GM21447 (cell line): ENCODE measurements around the gene BCDIN3D.

Experiments used
- ATAC-seq: cut with Tn5 transposase; IDR thresholded peaks from one replicate; pipeline ENCODE4 v1.9.1; 2021; ENCODE audit not compliant: unreplicated experiment

Gene BCDIN3D

DNA sequence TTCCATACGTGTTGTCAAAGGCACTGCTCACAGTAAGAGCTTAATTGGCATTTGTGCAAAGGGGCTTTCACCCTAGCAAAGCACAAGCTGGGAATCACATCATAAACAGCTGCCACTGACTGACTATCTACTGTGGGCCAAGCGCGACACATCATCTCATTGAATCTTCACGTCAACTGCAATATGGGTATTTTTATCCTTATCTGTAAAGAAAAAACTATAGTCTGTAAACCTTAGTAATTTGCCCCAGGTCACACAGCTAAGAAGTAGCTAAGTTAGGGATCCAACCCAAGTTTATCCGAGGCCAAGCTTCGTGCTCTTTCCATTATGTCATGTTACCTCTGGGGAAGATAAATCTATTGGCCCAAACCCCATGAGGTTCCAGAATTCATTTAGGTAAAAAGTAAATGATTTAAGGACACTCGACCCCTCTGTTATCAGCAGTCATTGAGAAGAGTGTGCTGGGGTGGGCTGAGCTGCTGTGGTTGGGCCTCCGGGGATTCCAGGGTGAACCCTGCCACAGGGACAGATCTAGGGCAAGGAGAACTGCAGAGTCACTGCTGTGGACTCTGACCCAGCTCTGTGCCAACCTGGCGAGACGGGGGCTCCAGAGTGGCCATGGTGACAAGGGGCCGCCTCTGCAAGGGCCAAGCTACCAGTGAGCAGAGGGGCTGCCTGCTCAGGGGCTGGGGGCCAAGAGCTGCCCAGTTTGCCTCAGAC, 42.3 kb downstream of the BCDIN3D start:
- no peak for ATAC-seq

DNA sequence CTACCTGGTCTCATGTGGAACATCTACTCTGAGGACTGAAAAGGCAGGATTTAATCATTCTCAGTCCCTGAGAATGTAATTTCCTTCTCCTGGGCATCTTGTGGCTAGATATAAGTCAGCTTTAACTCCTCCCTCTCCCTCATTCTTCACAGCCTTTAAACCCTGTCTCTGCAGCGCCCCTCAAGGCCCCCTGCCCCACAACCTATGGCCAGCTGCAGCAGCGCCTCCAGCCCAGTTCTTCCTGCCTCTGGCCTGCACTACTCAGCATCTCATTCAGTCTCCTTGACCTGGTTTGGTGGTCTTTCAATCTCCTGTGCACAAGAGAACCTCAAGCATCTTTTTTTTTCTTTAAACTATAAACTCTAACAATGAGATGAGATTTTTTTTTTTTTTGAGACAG, 44.0 kb downstream of the BCDIN3D start:
- no peak for ATAC-seq

DNA sequence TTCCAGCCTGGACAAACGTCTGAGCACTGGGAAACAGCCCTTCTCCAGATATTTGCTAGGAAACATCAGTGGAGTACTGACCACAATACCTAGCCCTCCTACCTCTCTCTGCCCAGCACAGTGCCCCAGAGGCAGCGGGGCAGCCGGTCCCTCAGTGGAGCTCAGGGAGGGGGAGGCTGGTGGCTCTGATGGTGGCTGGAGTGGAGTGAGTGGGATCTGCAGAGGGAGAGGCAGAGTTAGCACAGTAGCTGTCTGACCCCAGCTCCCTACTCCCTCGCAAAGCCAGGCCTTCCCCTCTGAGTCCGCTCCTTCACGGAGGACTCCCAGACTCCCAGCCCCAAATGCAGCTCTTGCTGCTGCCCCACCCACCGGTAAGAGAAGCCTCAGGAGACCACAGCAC, 44.7 kb downstream of the BCDIN3D start:
- no peak for ATAC-seq

DNA sequence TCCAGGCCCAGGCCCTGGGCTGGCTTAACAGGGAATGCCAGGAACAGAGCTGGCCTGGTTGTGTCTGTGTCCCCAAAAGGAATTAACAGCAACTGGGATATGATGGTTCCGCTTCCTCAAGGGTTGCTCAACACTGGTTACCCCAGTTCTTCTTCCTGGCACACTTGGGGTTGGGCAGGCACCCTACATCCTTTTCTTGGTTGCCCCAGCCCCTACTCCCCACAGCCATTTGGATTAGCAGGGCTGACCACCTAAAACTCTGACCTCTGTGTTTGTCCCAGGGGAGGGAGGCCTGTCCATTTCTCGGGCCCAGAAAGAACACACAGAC, 45.5 kb downstream of the BCDIN3D start:
- ATAC-seq: no peak

GRCh38 chr12:49796606-49797448, 46.1 kb downstream of the BCDIN3D start:
- ATAC-seq: no peak

DNA sequence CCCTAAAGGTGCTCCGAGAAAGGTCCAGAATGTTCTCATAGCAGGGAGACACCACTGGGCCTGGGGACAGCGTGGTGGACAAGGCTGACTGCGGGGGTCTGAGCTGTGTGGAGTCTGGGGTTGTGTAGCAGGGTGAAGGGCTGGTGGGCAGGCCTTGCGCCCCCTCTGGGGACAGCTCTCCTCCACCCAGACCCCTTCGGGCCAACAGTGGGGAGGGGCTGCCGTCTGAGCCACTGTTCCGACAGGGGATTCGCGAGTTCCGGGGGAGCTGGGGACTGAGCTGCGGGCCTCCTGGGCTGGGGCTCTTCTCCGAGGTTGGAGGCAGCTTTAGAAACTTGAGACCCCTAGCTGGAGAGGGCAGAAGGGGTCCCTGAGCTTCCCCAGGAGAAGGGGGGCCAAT, 46.8 kb downstream of the BCDIN3D start:
- no peak for ATAC-seq

DNA sequence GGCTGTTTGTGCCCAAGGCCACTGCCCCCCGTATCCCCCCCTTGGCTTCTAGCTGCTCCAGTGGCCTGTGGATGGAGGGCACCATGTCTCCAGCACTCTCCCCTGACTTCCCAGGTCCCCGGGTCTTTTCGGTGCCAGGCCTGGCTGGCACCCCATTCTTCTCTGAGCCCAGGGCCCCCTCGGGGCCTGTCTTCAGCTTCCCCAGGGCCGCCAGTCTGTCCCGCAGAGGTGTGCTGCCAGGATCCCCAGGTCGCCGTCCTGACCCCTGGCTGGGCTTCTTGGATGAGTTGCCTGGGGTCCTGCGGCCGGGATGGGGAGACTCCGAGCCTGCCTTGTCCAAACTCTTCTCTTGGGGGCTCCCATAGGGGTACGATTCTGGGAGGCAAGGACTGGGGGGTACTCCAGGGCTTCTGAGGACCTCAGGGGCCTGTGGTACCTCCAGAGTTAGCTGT, 47.2 kb downstream of the BCDIN3D start:
- no peak for ATAC-seq

DNA sequence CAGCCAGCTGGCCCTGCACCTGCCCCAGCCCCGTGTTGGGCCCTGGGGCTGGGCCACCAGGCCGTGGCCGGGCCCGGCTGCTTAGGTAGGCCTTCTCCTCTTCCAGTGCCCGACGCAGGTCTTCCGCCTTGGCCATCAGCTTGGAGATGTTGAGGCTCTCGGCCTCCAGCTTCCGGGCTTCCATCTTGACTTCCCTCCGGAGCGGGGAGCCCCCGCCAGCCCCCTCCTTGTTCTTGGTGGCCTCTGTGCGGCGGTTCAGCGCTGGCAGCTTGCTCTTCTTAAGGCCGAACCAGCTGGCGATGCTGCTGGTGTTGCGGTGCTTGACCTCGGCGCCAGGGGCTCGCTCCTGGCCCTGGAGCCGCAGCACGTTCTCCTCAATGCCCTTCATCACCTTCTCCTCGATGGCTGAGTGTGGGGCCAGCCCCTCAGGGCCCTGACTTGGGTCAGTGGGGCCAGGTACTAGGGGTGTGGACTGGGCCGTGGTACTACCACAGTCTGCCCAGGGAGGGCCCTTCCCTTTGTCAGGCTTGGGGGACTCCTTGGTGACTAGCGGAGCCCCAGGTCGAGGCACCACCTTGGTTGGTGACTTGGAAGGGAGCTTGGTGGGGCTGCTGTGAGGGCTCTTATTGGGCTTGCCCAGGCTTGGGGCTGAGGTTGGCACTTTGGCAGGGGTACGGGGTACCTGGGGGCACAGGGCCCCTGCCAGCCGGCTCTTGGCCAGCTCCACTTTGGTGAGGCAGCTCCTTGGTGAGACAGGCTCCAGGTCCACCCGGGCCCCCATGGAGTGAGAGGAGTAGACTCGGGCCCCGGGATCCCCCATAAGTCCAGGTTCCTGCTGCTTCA, 47.9 kb downstream of the BCDIN3D start:
- ATAC-seq: no peak

DNA sequence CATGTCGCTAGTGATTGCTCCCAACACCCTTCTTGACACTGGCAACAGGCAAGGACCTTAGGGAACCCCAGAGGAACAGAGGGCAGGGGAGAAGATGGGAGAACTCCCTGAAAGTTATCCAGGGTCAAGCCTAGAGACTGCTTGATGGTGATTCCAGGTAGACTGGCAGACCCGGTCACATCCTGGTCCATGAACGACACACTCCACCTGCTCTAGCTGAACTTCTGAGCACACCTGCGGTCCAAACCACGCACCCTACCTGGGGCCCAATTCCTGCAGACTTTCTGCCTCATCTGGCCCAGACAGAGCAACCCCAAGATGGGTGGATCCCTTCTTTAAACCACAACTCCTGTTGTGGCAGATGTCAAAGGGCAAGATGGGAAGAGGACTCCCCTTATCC, 48.9 kb downstream of the BCDIN3D start:
- no peak for ATAC-seq

DNA sequence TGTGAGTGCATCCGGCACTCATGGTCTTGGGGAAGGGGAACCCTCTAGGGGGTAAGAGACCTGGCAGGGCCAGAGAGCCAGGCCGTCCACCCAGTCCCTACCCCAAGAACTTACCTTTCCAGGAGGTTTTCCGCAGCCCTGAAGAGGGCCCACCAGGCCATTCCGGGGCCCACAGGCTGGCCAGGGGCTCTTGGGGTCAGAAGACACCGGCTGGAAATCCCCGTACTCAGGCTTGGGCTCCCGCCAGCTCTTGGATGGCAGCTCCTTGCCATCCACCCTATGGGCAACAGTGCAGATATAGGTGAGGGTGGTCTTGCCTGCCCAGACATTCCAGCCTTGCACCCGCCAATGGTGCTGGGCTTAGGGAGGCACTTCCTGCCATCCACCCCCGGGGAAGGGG, 49.3 kb downstream of the BCDIN3D start:
- ATAC-seq: no peak

GRCh38 chr12:49792976-49793580, 49.8 kb downstream of the BCDIN3D start:
- ATAC-seq: no peak

GRCh38 chr12:49792181-49792970, 50.5 kb downstream of the BCDIN3D start:
- no peak for ATAC-seq

GRCh38 chr12:49791700-49792099, 51.2 kb downstream of the BCDIN3D start:
- ATAC-seq: no peak

DNA sequence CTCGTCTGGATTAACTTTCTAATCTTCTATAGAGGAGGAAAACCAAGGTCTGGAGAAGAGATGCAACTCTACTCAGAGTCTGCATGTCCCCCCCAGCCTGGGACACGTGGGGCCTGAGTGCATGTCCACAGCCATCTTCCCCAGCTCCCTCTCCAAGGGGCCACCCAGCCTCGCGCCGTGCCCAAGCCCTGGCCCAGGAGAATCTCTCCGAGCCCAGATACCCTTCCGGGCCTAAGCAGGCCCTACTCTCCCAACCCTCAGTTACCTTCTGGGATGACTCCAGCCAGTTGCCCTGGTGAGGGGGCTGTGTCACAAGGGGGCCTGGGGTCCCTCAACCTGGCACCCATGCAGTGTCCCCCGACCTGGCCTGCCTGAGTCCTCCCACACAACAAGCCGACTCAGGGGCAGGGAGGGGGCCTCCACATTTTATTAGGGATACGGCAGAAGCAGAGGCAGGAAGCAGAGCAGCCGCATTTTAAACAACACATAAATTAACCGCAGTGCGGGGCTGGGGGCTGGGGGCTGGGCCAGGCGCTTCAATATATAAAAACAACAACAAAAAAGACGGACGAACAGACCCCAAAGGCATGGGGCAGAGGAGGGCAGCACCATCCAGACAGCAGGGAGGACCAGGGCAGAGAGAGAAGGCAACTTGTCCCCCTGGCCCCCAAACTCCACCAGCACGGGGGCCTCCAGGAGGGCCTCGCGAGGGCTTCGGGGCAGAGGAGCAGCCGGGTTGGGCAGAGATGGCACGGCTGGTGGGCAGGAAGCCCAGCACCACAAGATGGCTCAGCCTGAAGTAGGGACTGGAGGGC, 52.0 kb downstream of the BCDIN3D start:
- no peak for ATAC-seq

DNA sequence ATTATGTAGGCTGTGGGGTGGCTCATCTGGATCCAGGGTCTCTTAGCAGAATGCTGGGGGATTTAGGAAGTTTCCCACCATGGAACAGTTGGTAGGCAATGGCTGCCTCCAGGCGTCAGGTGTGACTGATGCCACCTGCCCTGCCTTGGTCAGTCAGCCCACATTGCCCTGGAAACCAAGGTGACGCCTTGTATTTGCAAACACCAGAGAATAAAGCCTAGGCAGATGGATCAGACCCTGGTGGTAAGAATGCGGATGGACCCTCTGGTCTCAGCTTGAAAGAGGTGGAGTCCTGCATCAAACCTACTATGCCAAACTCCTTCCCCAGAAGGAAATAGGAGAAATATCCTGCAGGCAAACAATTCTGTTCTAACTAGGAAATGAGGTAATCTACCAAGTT, 52.9 kb downstream of the BCDIN3D start:
- no peak for ATAC-seq

DNA sequence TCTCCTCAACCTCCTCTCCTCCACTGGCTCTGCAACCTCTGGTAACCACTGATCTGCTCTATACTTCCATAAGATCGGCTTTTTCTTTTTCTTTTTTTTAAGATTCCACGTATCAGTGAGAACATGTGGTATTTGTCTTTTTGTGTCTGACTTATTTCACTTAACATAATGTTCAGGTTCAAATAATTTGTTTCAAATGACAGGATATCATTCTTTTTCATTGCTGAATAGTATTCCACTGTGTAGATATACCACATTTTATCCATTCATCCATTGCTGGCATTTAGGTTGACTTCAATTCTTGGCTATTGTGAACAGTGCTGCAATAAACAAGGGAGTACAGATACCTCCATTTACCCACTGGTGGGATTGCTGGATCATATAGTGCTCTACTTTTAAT, 55.2 kb downstream of the BCDIN3D start:
- no peak for ATAC-seq
